Measurements from ENCODE around the gene CDH4. TPM values are rescaled to one million over a fixed set of nuclear protein-coding genes. Genes with fewer than 3 reads are reported as not detected.

The CDH4 gene
- polyA plus RNA-seq, 4 donors, result 0.09 to 4.1 (median 0.25) TPM

DNA sequence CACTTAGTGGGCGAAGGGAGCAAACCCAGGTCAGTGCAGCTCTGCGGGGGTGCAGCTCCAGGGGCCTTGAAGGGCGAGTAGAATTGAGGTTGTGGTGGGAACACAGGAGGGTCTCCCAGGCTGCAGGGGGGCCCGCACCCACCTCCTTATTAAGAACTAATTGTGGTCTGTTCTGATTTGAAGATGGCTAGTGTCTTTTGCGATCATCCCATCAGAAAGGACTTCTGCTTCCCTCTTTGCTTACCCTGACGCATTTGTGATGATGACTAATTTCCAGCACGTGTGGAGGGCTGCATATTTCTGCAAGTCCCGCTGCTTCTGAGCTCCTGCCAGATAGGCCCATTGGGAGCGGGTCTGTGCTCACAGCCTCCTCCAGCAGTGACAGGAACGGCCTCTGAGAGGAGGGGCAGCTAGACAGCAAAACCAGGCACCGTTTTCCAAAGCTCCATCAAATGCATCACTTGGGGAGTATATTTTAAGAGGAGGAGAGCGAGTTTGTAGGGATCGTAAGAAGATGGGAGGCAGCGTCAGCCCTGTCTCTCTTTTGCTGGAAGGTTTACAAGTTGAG, 268.9 kb downstream of the CDH4 start:
- FAIRE-seq (no peak), DNase-seq (no peak)
- Histone ChIP-seq H3K9me3 (ENCODE audit: control insufficient read depth in 2 of 2, insufficient read depth in 1 of 2, low read depth in 1 of 2, low read length in 1 of 2) (no peaks in the 10 kb centered on the region), H3K4me3 (ENCODE audit: low read depth in 1 of 3, low read length in 3 of 3) (no peak overlapping the region), H3K36me3 (ENCODE audit: control insufficient read depth in 3 of 3, insufficient read depth in 2 of 3, low read depth in 1 of 3, low read length in 3 of 3) (no peaks in the 10 kb centered on the region), H3K27ac (ENCODE audit: low read depth in 1 of 3, low read length in 2 of 3) (no peak overlapping the region), H3K4me1 (ENCODE audit: control insufficient read depth in 3 of 3, insufficient read depth in 2 of 3, low read depth in 1 of 3, low read length in 2 of 3) (no peaks in the 10 kb centered on the region), H3K27me3 (ENCODE audit: control insufficient read depth in 3 of 3, insufficient read depth in 3 of 3, low read length in 3 of 3) (no peaks in the 10 kb centered on the region)
- 60 to 62% (median 61%) methylated on average over 14 of the region's 14 CpGs for WGBS, 3 donors

DNA sequence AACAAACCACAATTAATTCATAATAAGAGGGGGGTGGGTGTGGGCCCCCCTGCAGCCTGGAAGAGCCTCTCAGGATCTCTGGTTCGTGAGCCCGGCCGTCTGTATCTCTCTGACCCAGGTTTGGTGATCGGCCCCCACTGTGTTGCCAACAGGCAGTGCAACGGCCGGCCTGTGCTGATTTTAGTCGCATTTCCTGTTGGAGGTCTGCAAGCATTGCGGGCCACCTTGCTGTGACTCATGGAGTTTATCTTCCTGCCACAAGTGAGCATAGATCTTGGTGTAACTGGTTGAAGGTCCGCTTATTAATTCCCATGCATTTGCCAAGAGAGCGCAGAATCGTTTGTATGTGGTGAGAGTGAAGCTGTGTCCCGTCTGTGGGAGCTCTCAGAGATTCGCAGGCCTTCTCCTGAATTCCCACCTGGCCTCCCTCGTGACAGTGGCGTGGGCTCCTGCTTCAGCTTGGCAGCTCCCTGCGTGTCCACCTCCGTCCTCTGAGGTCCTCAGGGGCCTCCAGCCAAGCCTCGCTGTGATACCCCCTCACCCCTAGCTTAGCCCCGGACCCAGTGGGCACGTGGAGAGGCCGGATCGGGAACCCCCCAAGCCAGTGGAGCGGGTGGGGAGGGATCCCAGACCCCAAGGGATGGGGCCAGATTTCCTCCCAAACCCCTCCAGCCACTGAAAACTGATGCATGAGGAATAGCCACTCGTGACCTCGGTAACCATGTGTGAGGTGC, 269.8 kb downstream of the CDH4 start:
- Histone ChIP-seq H3K36me3 (ENCODE audit: control insufficient read depth in 3 of 3, insufficient read depth in 2 of 3, low read depth in 1 of 3, low read length in 3 of 3) (no peaks in the 10 kb centered on the region), H3K4me1 (ENCODE audit: control insufficient read depth in 3 of 3, insufficient read depth in 2 of 3, low read depth in 1 of 3, low read length in 2 of 3) (no peaks in the 10 kb centered on the region), H3K27me3 (ENCODE audit: control insufficient read depth in 3 of 3, insufficient read depth in 3 of 3, low read length in 3 of 3) (no peaks in the 10 kb centered on the region), H3K4me3 (ENCODE audit: low read depth in 1 of 3, low read length in 3 of 3) (no peak overlapping the region), H3K27ac (ENCODE audit: low read depth in 1 of 3, low read length in 2 of 3) (no peak overlapping the region), H3K9me3 (ENCODE audit: control insufficient read depth in 2 of 2, insufficient read depth in 1 of 2, low read depth in 1 of 2, low read length in 1 of 2) (no peaks in the 10 kb centered on the region)
- no peak for FAIRE-seq
- 72 to 81% (median 75%) methylated on average over 25 of the region's 25 CpGs for WGBS, 3 donors
- DNase-seq, result no peak

DNA sequence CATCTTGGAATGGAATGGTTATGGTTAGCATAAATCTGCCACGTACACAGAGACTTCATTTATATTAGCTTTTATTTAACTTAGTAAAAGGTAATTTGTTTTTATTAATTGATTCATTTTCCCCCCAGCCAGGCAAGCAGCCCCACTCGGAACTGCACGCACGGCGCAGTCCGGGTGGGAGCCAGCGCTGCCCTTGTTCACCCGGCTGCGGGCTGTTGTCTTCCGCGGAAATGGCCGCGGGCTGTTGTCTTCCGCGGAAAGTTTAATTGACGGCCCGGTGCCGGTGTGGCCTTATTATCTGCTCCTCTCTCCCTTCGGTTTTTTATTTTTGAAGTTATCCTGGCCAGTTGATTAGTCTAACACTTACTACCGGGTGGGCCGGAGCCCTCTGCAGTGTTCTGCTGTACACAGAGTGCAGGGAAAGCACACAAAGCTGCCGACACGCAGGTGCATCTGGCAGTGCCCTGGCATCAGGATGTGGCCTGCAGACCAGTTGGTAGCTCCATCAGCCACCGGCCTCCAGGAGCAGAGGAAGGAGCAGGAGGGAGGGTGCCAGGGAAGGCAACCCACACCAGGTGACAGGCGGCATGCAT, 270.5 kb downstream of the CDH4 start:
- DNase-seq (no peak), FAIRE-seq (no peak)
- H3K4me3 ChIP-seq (ENCODE audit: low read depth in 1 of 3, low read length in 3 of 3), result no peak overlapping the region
- H3K4me1 ChIP-seq (ENCODE audit: control insufficient read depth in 3 of 3, insufficient read depth in 2 of 3, low read depth in 1 of 3, low read length in 2 of 3), result no peaks in the 10 kb centered on the region
- no peaks in the 10 kb centered on the region for H3K36me3 ChIP-seq (ENCODE audit: control insufficient read depth in 3 of 3, insufficient read depth in 2 of 3, low read depth in 1 of 3, low read length in 3 of 3)
- H3K9me3 ChIP-seq (ENCODE audit: control insufficient read depth in 2 of 2, insufficient read depth in 1 of 2, low read depth in 1 of 2, low read length in 1 of 2), result no peaks in the 10 kb centered on the region
- no peak overlapping the region for H3K27ac ChIP-seq (ENCODE audit: low read depth in 1 of 3, low read length in 2 of 3)
- WGBS, 3 donors, result 89 to 92% (median 91%) methylated on average over 25 of the region's 25 CpGs
- H3K27me3 ChIP-seq (ENCODE audit: control insufficient read depth in 3 of 3, insufficient read depth in 3 of 3, low read length in 3 of 3), result no peaks in the 10 kb centered on the region

DNA sequence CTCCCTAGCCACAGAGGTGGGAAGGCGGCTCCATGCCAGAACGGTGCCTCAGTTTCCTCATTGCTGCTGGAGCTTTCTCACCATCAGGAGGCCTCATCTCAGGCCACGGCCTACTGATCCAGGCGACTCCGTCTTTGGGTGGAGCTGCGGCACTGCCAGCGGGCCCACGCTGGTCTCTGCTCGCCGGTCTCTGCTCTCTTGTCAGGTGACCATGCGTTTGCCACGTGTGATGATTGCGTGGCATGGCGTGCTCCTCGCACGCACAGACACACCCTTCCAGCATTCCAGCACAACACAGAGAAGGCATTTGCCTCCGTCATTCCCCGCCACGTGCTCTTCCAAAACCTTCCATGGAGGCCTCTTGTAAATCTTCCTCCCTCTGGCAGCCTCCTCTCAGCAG, 271.1 kb downstream of the CDH4 start:
- H3K27me3 ChIP-seq (ENCODE audit: control insufficient read depth in 3 of 3, insufficient read depth in 3 of 3, low read length in 3 of 3), result no peaks in the 10 kb centered on the region
- WGBS, 3 donors, result 92 to 94% (median 93%) methylated on average over 19 of the region's 19 CpGs
- no peak for FAIRE-seq

DNA sequence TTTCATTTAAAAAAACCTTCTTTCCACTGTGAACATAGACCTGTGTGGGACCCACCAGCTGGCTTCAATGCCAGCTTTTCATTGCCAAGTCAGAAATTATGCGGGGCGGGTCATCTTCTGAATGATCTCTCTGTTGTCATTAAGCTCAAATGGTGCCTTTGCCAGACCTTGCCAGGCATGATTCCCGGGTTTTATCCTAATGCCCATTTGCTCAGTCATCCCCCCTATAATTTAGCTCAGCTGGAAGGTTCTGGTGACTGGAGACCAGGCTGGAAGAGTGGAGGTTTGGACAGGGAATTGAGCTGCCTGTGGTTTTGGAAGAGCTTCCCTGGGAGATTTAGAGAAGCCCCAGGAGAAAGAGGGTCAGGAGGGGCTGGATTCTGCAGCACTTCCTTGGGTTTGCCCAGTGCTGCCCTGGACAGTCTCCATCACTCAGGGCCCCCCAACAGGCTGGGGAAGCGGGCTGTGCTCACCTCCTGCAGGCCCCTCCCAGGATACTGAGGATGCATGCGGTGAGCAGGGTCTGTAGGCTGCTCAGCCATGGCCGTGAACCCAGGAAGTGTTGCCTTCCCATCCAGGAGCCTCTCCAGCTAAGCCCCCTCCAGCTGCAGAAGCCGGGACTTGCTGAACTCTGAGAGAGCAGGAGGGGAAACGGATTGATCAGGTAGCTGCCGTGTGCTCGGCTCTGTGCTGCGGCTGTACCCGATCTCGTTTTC, 273.0 kb downstream of the CDH4 start:
- H3K4me3 ChIP-seq (ENCODE audit: low read depth in 1 of 3, low read length in 3 of 3), result no peak overlapping the region
- FAIRE-seq, result no peak
- H3K9me3 ChIP-seq (ENCODE audit: control insufficient read depth in 2 of 2, insufficient read depth in 1 of 2, low read depth in 1 of 2, low read length in 1 of 2), result no peaks in the 10 kb centered on the region
- no peak overlapping the region for H3K27ac ChIP-seq (ENCODE audit: low read depth in 1 of 3, low read length in 2 of 3)
- no peak for DNase-seq
- 53 to 61% (median 59%) methylated on average over 13 of the region's 13 CpGs for WGBS, 3 donors
- H3K27me3 ChIP-seq (ENCODE audit: control insufficient read depth in 3 of 3, insufficient read depth in 3 of 3, low read length in 3 of 3), result no peaks in the 10 kb centered on the region
- no peaks in the 10 kb centered on the region for H3K36me3 ChIP-seq (ENCODE audit: control insufficient read depth in 3 of 3, insufficient read depth in 2 of 3, low read depth in 1 of 3, low read length in 3 of 3)
- H3K4me1 ChIP-seq (ENCODE audit: control insufficient read depth in 3 of 3, insufficient read depth in 2 of 3, low read depth in 1 of 3, low read length in 2 of 3), result no peaks in the 10 kb centered on the region

More for the DNA sequence above, 271.1 kb downstream of the CDH4 start:
- Histone ChIP-seq H3K27ac (ENCODE audit: low read depth in 1 of 3, low read length in 2 of 3) (no peak overlapping the region), H3K9me3 (ENCODE audit: control insufficient read depth in 2 of 2, insufficient read depth in 1 of 2, low read depth in 1 of 2, low read length in 1 of 2) (no peaks in the 10 kb centered on the region), H3K4me3 (ENCODE audit: low read depth in 1 of 3, low read length in 3 of 3) (no peak overlapping the region), H3K4me1 (ENCODE audit: control insufficient read depth in 3 of 3, insufficient read depth in 2 of 3, low read depth in 1 of 3, low read length in 2 of 3) (no peaks in the 10 kb centered on the region), H3K36me3 (ENCODE audit: control insufficient read depth in 3 of 3, insufficient read depth in 2 of 3, low read depth in 1 of 3, low read length in 3 of 3) (no peaks in the 10 kb centered on the region)
- DNase-seq, result no peak

DNA sequence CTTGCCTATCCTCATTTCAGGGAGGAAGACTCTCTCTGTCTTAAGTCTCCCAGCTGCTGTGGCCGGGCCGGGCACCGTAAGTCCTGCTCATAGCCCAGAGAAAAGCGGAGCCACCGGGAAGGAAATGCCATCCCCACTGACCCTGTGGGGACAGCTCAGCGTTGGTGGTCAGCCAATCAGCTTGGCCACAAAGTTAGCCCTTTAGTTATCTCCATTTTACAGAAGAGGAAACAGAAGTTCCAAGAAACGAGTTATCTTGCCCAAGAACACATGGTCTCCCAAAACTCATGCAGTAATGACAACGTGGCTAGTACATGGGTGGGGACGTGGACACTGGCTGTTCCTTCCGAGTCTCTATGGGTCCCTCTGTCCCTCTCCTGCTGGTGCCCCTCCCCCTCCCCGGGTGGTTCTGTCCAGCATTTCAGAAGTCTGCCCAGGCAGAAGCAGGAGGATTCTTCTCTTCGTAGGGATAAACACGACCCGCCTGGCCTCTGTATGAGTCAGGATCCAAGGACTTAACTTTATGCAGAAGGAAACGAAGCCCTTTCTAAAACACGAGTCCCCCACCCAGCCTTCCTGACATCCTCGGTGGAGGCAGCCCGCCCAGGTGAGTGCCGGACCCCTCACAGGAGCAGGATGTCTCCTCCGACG, 273.8 kb downstream of the CDH4 start:
- no peaks in the 10 kb centered on the region for H3K27me3 ChIP-seq (ENCODE audit: control insufficient read depth in 3 of 3, insufficient read depth in 3 of 3, low read length in 3 of 3)
- FAIRE-seq (no peak), DNase-seq (no peak)
- H3K9me3 ChIP-seq (ENCODE audit: control insufficient read depth in 2 of 2, insufficient read depth in 1 of 2, low read depth in 1 of 2, low read length in 1 of 2), result no peaks in the 10 kb centered on the region
- H3K27ac ChIP-seq (ENCODE audit: low read depth in 1 of 3, low read length in 2 of 3), result no peak overlapping the region
- no peaks in the 10 kb centered on the region for H3K36me3 ChIP-seq (ENCODE audit: control insufficient read depth in 3 of 3, insufficient read depth in 2 of 3, low read depth in 1 of 3, low read length in 3 of 3)
- no peaks in the 10 kb centered on the region for H3K4me1 ChIP-seq (ENCODE audit: control insufficient read depth in 3 of 3, insufficient read depth in 2 of 3, low read depth in 1 of 3, low read length in 2 of 3)
- no peak overlapping the region for H3K4me3 ChIP-seq (ENCODE audit: low read depth in 1 of 3, low read length in 3 of 3)
- WGBS, 3 donors, result 50% methylated on average over 21 of the region's 21 CpGs

DNA sequence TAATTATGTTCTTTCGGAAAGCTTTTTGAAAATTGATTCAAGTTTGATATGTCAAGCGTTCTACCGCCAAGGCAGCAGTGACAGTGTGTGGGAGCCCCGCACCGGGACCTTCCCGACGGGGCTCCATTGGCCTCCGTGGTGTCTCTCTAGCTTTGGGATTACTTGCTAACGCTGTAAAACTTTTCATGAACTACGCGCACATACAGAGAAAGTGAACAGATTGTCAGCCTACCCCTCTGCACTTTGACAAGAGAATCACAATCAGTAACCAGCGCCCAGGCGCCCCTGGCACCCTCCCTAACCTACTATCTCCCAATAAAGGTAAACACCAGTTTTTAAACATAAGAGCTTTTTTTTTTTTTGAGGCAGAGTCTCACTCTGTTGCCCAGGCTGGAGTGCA, 274.8 kb downstream of the CDH4 start:
- FAIRE-seq (no peak), DNase-seq (no peak)
- no peaks in the 10 kb centered on the region for H3K9me3 ChIP-seq (ENCODE audit: control insufficient read depth in 2 of 2, insufficient read depth in 1 of 2, low read depth in 1 of 2, low read length in 1 of 2)
- no peaks in the 10 kb centered on the region for H3K27me3 ChIP-seq (ENCODE audit: control insufficient read depth in 3 of 3, insufficient read depth in 3 of 3, low read length in 3 of 3)
- no peaks in the 10 kb centered on the region for H3K4me1 ChIP-seq (ENCODE audit: control insufficient read depth in 3 of 3, insufficient read depth in 2 of 3, low read depth in 1 of 3, low read length in 2 of 3)
- WGBS, 3 donors, result 90% methylated on average over 13 of the region's 13 CpGs
- no peaks in the 10 kb centered on the region for H3K36me3 ChIP-seq (ENCODE audit: control insufficient read depth in 3 of 3, insufficient read depth in 2 of 3, low read depth in 1 of 3, low read length in 3 of 3)
- no peak overlapping the region for H3K27ac ChIP-seq (ENCODE audit: low read depth in 1 of 3, low read length in 2 of 3)
- no peak overlapping the region for H3K4me3 ChIP-seq (ENCODE audit: low read depth in 1 of 3, low read length in 3 of 3)

DNA sequence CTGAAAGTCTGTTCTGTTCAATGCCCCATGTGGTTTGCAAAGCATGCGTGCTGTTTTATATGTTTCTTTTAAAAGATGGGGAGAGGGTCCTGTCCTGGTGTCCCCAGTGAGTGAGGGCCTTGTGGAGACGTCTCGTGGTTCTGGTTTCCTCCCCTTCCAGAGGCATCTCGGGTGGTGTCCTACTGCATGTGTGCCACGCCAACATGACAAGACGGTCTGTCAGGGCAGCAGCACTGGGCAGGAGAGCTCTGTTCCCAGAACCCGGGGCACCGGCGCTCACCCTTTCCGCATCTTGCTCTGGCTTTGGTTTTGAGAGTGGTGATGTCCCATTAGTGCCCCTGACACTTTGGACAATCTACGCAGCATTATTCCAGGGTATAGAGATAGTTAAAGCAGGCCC, 275.6 kb downstream of the CDH4 start:
- DNase-seq, result no peak
- Histone ChIP-seq H3K4me1 (ENCODE audit: control insufficient read depth in 3 of 3, insufficient read depth in 2 of 3, low read depth in 1 of 3, low read length in 2 of 3) (no peaks in the 10 kb centered on the region), H3K27me3 (ENCODE audit: control insufficient read depth in 3 of 3, insufficient read depth in 3 of 3, low read length in 3 of 3) (no peaks in the 10 kb centered on the region), H3K27ac (ENCODE audit: low read depth in 1 of 3, low read length in 2 of 3) (no peak overlapping the region), H3K4me3 (ENCODE audit: low read depth in 1 of 3, low read length in 3 of 3) (no peak overlapping the region), H3K36me3 (ENCODE audit: control insufficient read depth in 3 of 3, insufficient read depth in 2 of 3, low read depth in 1 of 3, low read length in 3 of 3) (no peaks in the 10 kb centered on the region), H3K9me3 (ENCODE audit: control insufficient read depth in 2 of 2, insufficient read depth in 1 of 2, low read depth in 1 of 2, low read length in 1 of 2) (no peaks in the 10 kb centered on the region)
- no peak for FAIRE-seq
- WGBS, 3 donors, result 86 to 91% (median 91%) methylated on average over 11 of the region's 11 CpGs
